ENCODE results near the gene SSR4. TPM values are rescaled to one million over a fixed set of nuclear protein-coding genes. Genes with fewer than 3 reads are reported as not detected.
"Not testable (repeated sequence)": the region's sequence is repeated elsewhere in the genome, so short reads cannot be mapped to it uniquely, and the experiment has no call there.

SSR4 gene
- total RNA-seq, 1 experiment from 2014 or later, result 298 TPM

GRCh38 chrX:153816831-153817690, 22.6 kb downstream of the SSR4 start:
- DNase-seq, result no peak
- H3K4me3 ChIP-seq (ENCODE audit: low read length), result no peak overlapping the region
- no peak overlapping the region for H3K27ac ChIP-seq (ENCODE audit: low read length)
- no peak for TF ChIP-seq EZH2phosphoT487 (IDR thresholded peaks at IDR 0.05; ENCODE audit: borderline replicate concordance, low read length)
- H3K9me2 ChIP-seq (replicated peaks; ENCODE audit: low read length), result no peaks in the 10 kb centered on the region
- H2AFZ ChIP-seq (ENCODE audit: low read length), result no peak overlapping the region
- no peak for ATAC-seq
- ChIA-PET CTCF (no interaction called here), POLR2A (ENCODE audit: unreplicated experiment) (no interaction called here)
- intact Hi-C loops (cut with micrococcal nuclease), result no loop called here
- no peak overlapping the region for H3K4me2 ChIP-seq (ENCODE audit: low read length)
- BruUV-seq (replicated peaks), result no TSS peak
- H3K79me2 ChIP-seq (ENCODE audit: low read length), result no peaks in the 10 kb centered on the region
- no peaks in the 10 kb centered on the region for H3F3A ChIP-seq (ENCODE audit: low read length, unreplicated experiment)
- H3K36me3 ChIP-seq (ENCODE audit: low read depth, low read length), result no peaks in the 10 kb centered on the region
- H4K20me1 ChIP-seq (ENCODE audit: low read length), result no peaks in the 10 kb centered on the region
- no peaks in the 10 kb centered on the region for H3K27me3 ChIP-seq (ENCODE audit: low read length)
- H3K9me3 ChIP-seq (ENCODE audit: low read length), result no peaks in the 10 kb centered on the region
- H3K4me1 ChIP-seq (ENCODE audit: insufficient read depth, low read length), result no peaks in the 10 kb centered on the region; the same call in 1 of the 2 replicates
- H3K9ac ChIP-seq (ENCODE audit: low read length), result no peak overlapping the region

GRCh38 chrX:153818064-153818463, 23.6 kb downstream of the SSR4 start:
- CTCF ChIA-PET; H3K36me3 ChIP-seq (ENCODE audit: low read depth, low read length); H2AFZ ChIP-seq (ENCODE audit: low read length); BruUV-seq (replicated peaks); H3K9ac ChIP-seq (ENCODE audit: low read length); POLR2A ChIA-PET (ENCODE audit: unreplicated experiment); H3K4me3 ChIP-seq (ENCODE audit: low read length); H3K4me2 ChIP-seq (ENCODE audit: low read length); intact Hi-C loops (cut with micrococcal nuclease); H4K20me1 ChIP-seq (ENCODE audit: low read length); H3K27ac ChIP-seq (ENCODE audit: low read length); H3F3A ChIP-seq (ENCODE audit: low read length, unreplicated experiment); H3K79me2 ChIP-seq (ENCODE audit: low read length); H3K4me1 ChIP-seq (ENCODE audit: insufficient read depth, low read length); H3K27me3 ChIP-seq (ENCODE audit: low read length); ATAC-seq; DNase-seq; H3K9me3 ChIP-seq (ENCODE audit: low read length); H3K9me2 ChIP-seq (replicated peaks; ENCODE audit: low read length): not testable (repeated sequence)

DNA sequence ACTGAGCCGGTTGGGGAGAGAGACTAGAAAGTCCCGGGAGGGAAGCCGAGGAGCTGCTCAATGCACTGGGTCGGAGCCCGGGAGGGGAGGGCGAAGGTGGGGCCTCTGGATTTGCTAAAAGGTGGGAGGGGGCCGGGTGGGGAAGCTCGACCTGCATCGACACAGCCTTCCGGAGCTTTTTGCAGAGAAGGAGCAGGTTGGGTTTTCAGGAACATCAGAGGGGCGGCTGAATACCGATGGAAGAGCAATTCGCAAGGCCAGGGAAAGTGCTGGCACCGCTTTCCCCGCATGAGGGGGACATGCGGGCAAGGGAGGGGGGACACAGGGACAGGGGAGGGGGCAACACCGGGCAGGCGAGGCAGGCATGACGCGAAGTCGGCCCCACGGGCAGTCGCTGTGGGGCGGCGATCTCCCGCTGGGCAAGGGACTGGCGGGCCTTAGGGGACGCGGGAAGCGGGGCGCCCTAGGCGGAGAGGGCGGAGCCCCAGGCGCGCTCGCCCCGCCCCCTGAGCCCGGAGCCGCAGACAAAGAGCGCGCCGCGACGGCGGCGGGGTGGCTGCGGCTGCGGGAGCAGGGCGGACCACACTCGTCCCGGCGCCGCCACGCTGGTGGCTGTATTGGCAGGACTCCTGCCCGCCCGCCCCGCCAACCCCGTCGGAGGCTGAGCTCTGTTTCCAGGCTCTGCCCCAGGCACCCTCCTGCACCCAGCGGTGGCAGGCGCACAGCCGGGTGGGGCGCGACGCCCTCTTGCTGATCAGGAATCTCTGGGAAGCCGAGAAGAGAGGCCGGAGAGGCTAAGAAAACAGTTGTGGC, 24.3 kb downstream of the SSR4 start:
- Histone ChIP-seq H3F3A (ENCODE audit: low read length, unreplicated experiment) (no peaks in the 10 kb centered on the region), H3K4me2 (ENCODE audit: low read length) (peak overlapping the region; percentile 88), H4K20me1 (ENCODE audit: low read length) (no peaks in the 10 kb centered on the region), H3K4me1 (ENCODE audit: insufficient read depth, low read length) (no peaks in the 10 kb centered on the region; the same call in 1 of the 2 replicates), H3K9me3 (ENCODE audit: low read length) (no peaks in the 10 kb centered on the region), H3K79me2 (ENCODE audit: low read length) (no peaks in the 10 kb centered on the region), H3K36me3 (ENCODE audit: low read depth, low read length) (no peaks in the 10 kb centered on the region), H2AFZ (ENCODE audit: low read length) (peak overlapping the region; percentile 80), H3K4me3 (ENCODE audit: low read length) (peak overlapping the region; percentile 59), H3K27me3 (ENCODE audit: low read length) (no peaks in the 10 kb centered on the region), H3K9me2 (replicated peaks; ENCODE audit: low read length) (no peaks in the 10 kb centered on the region), H3K9ac (ENCODE audit: low read length) (no peak overlapping the region), H3K27ac (ENCODE audit: low read length) (no peak overlapping the region)
- intact Hi-C loops (cut with micrococcal nuclease), result no loop called here
- DNase-seq (peak; percentile 24), ATAC-seq (peak; percentile 80)
- no TSS peak for BruUV-seq (replicated peaks)
- CTCF ChIA-PET, result no interaction called here
- POLR2A ChIA-PET (ENCODE audit: unreplicated experiment), result no interaction called here
- TF ChIP-seq, protein P1, sequence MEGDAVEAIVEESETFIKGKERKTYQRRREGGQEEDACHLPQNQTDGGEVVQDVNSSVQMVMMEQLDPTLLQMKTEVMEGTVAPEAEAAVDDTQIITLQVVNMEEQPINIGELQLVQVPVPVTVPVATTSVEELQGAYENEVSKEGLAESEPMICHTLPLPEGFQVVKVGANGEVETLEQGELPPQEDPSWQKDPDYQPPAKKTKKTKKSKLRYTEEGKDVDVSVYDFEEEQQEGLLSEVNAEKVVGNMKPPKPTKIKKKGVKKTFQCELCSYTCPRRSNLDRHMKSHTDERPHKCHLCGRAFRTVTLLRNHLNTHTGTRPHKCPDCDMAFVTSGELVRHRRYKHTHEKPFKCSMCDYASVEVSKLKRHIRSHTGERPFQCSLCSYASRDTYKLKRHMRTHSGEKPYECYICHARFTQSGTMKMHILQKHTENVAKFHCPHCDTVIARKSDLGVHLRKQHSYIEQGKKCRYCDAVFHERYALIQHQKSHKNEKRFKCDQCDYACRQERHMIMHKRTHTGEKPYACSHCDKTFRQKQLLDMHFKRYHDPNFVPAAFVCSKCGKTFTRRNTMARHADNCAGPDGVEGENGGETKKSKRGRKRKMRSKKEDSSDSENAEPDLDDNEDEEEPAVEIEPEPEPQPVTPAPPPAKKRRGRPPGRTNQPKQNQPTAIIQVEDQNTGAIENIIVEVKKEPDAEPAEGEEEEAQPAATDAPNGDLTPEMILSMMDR (conservative IDR thresholded peaks at IDR 0.05; ENCODE audit: low read depth, low read length), result no peak
- TF ChIP-seq EZH2phosphoT487 (IDR thresholded peaks at IDR 0.05; ENCODE audit: borderline replicate concordance, low read length), result no peak
- no peak for TF ChIP-seq EZH2 (IDR thresholded peaks at IDR 0.05; ENCODE audit: low read length, unreplicated experiment)
